IMR-90 (cell line): ENCODE results near the gene KHNYN. TPM values are rescaled to one million over a fixed set of nuclear protein-coding genes. Genes with fewer than 3 reads are reported as not detected.

Experiments
- ATAC-seq: fragments of 200-7000 bp; cut with Tn5 transposase; 2 replicates; pipeline ENCODE4 v1.9.1; 2020; ENCODE audit warnings: low read depth, mild to moderate bottlenecking, moderate library complexity
- BruUV-seq: library from RNA; stranded (reverse); fragments of 400-500 nt; replicated peaks from 2 replicates; lab custom pipeline; 2021; lab: Mats Ljungman, UMichigan
- CTCF ChIA-PET: fragments of 300-600 bp; formaldehyde crosslinking; extraction: SDS; loops from one replicate; lab custom pipeline; 2021; ENCODE audit warnings: antibody characterized with exemption; lab: Yijun Ruan, JAX
- POLR2A ChIA-PET: fragments of 300-600 bp; sonication (Branson Sonifier 250); formaldehyde crosslinking; loops from one replicate; lab custom pipeline; 2022; ENCODE audit warnings: antibody characterized with exemption; ENCODE audit not compliant: unreplicated experiment; lab: Charles Lee
- DNase-seq: peaks from one replicate; pipeline ENCODE4 v3.0.0; 2013
- H2AFZ ChIP-seq: replicated peaks from 2 replicates; pipeline ENCODE3; 2013; ENCODE audit warnings: low read length, mild to moderate bottlenecking; ENCODE audit not compliant: poor library complexity
- H2AK5ac ChIP-seq: 2 replicates; pipeline ENCODE4 v1.6.1; 2013; ENCODE audit warnings: low read depth, low read length, inconsistent platforms
- H2AK9ac ChIP-seq: replicated peaks from 2 replicates; pipeline ENCODE3; 2013; ENCODE audit warnings: mild to moderate bottlenecking, low read depth, low read length, moderate library complexity; ENCODE audit not compliant: poor library complexity
- H2BK120ac ChIP-seq: 2 replicates; pipeline ENCODE4 v1.6.1; 2013; ENCODE audit warnings: low read depth, low read length, inconsistent platforms
- H2BK15ac ChIP-seq: 3 replicates; pipeline ENCODE4 v1.6.1; 2013; ENCODE audit warnings: low read depth, low read length, inconsistent platforms
- H2BK20ac ChIP-seq: 2 replicates; pipeline ENCODE4 v1.6.1; 2013; ENCODE audit warnings: low read depth, mild to moderate bottlenecking, inconsistent platforms, low read length, moderate library complexity
- H2BK5ac ChIP-seq: 2 replicates; pipeline ENCODE4 v1.6.1; 2013; ENCODE audit warnings: mild to moderate bottlenecking, low read depth, low read length, inconsistent platforms; ENCODE audit not compliant: poor library complexity, severe bottlenecking
- H3K14ac ChIP-seq: replicated peaks from 2 replicates; pipeline ENCODE4 v1.6.1; 2013; ENCODE audit warnings: low read depth, low read length, inconsistent platforms
- H3K18ac ChIP-seq: 2 replicates; pipeline ENCODE4 v1.6.1; 2013; ENCODE audit warnings: low read depth, low read length, control low read depth
- H3K23ac ChIP-seq: 2 replicates; pipeline ENCODE4 v1.6.1; 2013; ENCODE audit warnings: low read depth, low read length, inconsistent platforms
- H3K27ac ChIP-seq: 2 replicates; pipeline ENCODE4 v1.5.1; 2013; ENCODE audit warnings: mild to moderate bottlenecking, control low read depth, low read length; ENCODE audit not compliant: insufficient read depth
- H3K27me3 ChIP-seq: 2 replicates; pipeline ENCODE4 v1.6.1; 2013; ENCODE audit warnings: low read length; ENCODE audit not compliant: control insufficient read depth, insufficient read depth
- H3K36me3 ChIP-seq: 2 replicates; pipeline ENCODE4 v1.6.1; 2013; ENCODE audit warnings: low read length, mixed read lengths; ENCODE audit not compliant: control insufficient read depth, insufficient read depth
- H3K4ac ChIP-seq: 2 replicates; pipeline ENCODE4 v1.6.1; 2013; ENCODE audit warnings: low read depth, low read length, inconsistent platforms
- H3K4me1 ChIP-seq: 2 replicates; pipeline ENCODE4 v1.6.1; 2013; ENCODE audit warnings: low read length, mixed read lengths; ENCODE audit not compliant: control insufficient read depth, insufficient read depth
- H3K4me2 ChIP-seq: 2 replicates; pipeline ENCODE4 v1.6.1; 2013; ENCODE audit warnings: low read depth, mild to moderate bottlenecking, control low read depth, low read length, moderate library complexity
- H3K4me3 ChIP-seq: 2 replicates; pipeline ENCODE4 v1.5.1; 2013; ENCODE audit warnings: low read depth, mild to moderate bottlenecking, control low read depth, low read length, moderate library complexity; ENCODE audit not compliant: insufficient read depth
- H3K56ac ChIP-seq: 2 replicates; pipeline ENCODE4 v1.6.1; 2013; ENCODE audit warnings: low read length, inconsistent platforms; ENCODE audit not compliant: insufficient read depth; ENCODE audit errors: extremely low read depth
- H3K79me1 ChIP-seq, 2 experiments: 2 replicates each; pipeline ENCODE4 v1.6.1; 2013; ENCODE audit warnings: low read length in 2 of 2, inconsistent platforms in 1 of 2, low read depth in 1 of 2
- H3K9ac ChIP-seq: 2 replicates; pipeline ENCODE4 v1.6.1; 2013; ENCODE audit warnings: low read depth, low read length, control low read depth
- H3K9me1 ChIP-seq: 2 replicates; pipeline ENCODE4 v1.6.1; 2013; ENCODE audit warnings: low read length, inconsistent platforms; ENCODE audit not compliant: insufficient read depth
- H3K9me3 ChIP-seq: 2 replicates; pipeline ENCODE4 v1.6.1; 2013; ENCODE audit warnings: low read length; ENCODE audit not compliant: control insufficient read depth, insufficient read depth
- H4K20me1 ChIP-seq: 2 replicates; pipeline ENCODE4 v1.6.1; 2013; ENCODE audit warnings: low read length, inconsistent platforms; ENCODE audit not compliant: insufficient read depth
- H4K5ac ChIP-seq: 2 replicates; pipeline ENCODE4 v1.6.1; 2013; ENCODE audit warnings: mild to moderate bottlenecking, low read depth, low read length, control low read depth
- H4K8ac ChIP-seq, 2 experiments: 2 replicates each; pipeline ENCODE4 v1.6.1; 2013; ENCODE audit warnings: low read depth in 2 of 2, low read length in 2 of 2, control low read depth in 1 of 2, inconsistent platforms in 1 of 2
- H4K91ac ChIP-seq: 2 replicates; pipeline ENCODE4 v1.6.1; 2013; ENCODE audit warnings: low read depth, low read length, inconsistent platforms; ENCODE audit not compliant: insufficient read depth
- BHLHE40 ChIP-seq: fragments of 150-350 bp; IDR thresholded peaks from 2 replicates; pipeline ENCODE4 v1.6.1; 2016; ENCODE audit warnings: mild to moderate bottlenecking, low read depth, low read length
- CEBPB ChIP-seq: IDR thresholded peaks from 2 replicates; pipeline ENCODE4 v1.6.1; 2012; ENCODE audit warnings: low read depth, low read length, improper control_type of control experiment
- FOS ChIP-seq: fragments of 150-350 bp; IDR thresholded peaks from 2 replicates; pipeline ENCODE4 v1.6.1; 2016; ENCODE audit warnings: low read depth, low read length
- MAFK ChIP-seq: IDR thresholded peaks from 2 replicates; pipeline ENCODE4 v1.6.1; 2012; ENCODE audit warnings: low read depth, low read length, improper control_type of control experiment
- MAZ ChIP-seq: IDR thresholded peaks from 2 replicates; pipeline ENCODE4 v1.6.1; 2012; ENCODE audit warnings: low read depth, mild to moderate bottlenecking, low read length, improper control_type of control experiment, moderate library complexity, borderline replicate concordance
- MXI1 ChIP-seq: IDR thresholded peaks from 2 replicates; pipeline ENCODE4 v1.6.1; 2012; ENCODE audit warnings: low read depth, mild to moderate bottlenecking, low read length, moderate library complexity, borderline replicate concordance
- NFE2L2 ChIP-seq: fragments of 150-350 bp; IDR thresholded peaks from 2 replicates; pipeline ENCODE4 v1.6.1; 2016; ENCODE audit warnings: low read depth, mild to moderate bottlenecking, low read length
- POLR2A ChIP-seq: IDR thresholded peaks from 2 replicates; pipeline ENCODE4 v1.6.1; 2012; ENCODE audit warnings: mild to moderate bottlenecking, low read depth, low read length
- RCOR1 ChIP-seq: IDR thresholded peaks from 2 replicates; pipeline ENCODE4 v1.6.1; 2012; ENCODE audit warnings: mild to moderate bottlenecking, low read length, improper control_type of control experiment; ENCODE audit not compliant: insufficient replicate concordance
- RFX5 ChIP-seq: IDR thresholded peaks from 2 replicates; pipeline ENCODE4 v1.8.0; 2012; ENCODE audit warnings: low read depth, mild to moderate bottlenecking, low read length, moderate library complexity
- SMC3 ChIP-seq: fragments of 150-350 bp; IDR thresholded peaks from 2 replicates; pipeline ENCODE4 v1.6.1; 2016; ENCODE audit warnings: low read depth, mild to moderate bottlenecking, antibody characterized with exemption, low read length, moderate library complexity
- WGBS, 2 experiments: methylation state at CpG; one replicate each; pipeline versions ENCODE4 v1.1.5 to v1.1.7; 2013; ENCODE audit warnings: missing lambda C conversion rate in 2 of 2; ENCODE audit not compliant: insufficient read length in 1 of 2; ENCODE audit errors: extremely low coverage in 2 of 2; 5-methylcytosine and 5-hydroxymethylcytosine counted together
- dilution Hi-C: fragments of 300-500 bp; cut with HindIII; formaldehyde crosslinking; loops from one replicate; pipeline ENCODE4 v1.14.3; 2018; ENCODE audit warnings: low sequenced_read_pairs; ENCODE audit not compliant: unreplicated experiment
- in situ Hi-C: fragments of 300-500 bp; cut with MboI; formaldehyde crosslinking; loops from 3 replicates; pipeline ENCODE4 v1.14.3; 2019; ENCODE audit warnings: low sequenced_read_pairs, inconsistent platforms, mixed read lengths
- intact Hi-C: fragments of 100-400 bp; cut with micrococcal nuclease; formaldehyde crosslinking; loops from 2 replicates; pipeline ENCODE4 v1.10.0; 2022
- polyA plus RNA-seq, 3 experiments: library from polyadenylated mRNA; depleted of rRNA; stranded (reverse); fragments of >200 nt; gene quantifications; 2 replicates each; pipeline ENCODE4 v1.2.3, GENCODE V29; 2012; ENCODE audit warnings: low replicate concordance in 1 of 3
- total RNA-seq: library from RNA; depleted of rRNA; stranded (reverse); fragments of >200 nt; gene quantifications from 2 replicates; pipeline ENCODE4 v1.2.3, GENCODE V29; 2012
- TF ChIP-seq, protein P1 (sequence below): fragments of 150-350 bp; IDR thresholded peaks from 2 replicates; pipeline ENCODE4 v1.6.1; 2016; ENCODE audit warnings: low read depth, mild to moderate bottlenecking, low read length, moderate library complexity, borderline replicate concordance

The KHNYN gene
- total and polyA plus RNA-seq, 2 of the 4 experiments (the other 2 are of a cell fraction) = 18.9 to 24.4 TPM

DNA sequence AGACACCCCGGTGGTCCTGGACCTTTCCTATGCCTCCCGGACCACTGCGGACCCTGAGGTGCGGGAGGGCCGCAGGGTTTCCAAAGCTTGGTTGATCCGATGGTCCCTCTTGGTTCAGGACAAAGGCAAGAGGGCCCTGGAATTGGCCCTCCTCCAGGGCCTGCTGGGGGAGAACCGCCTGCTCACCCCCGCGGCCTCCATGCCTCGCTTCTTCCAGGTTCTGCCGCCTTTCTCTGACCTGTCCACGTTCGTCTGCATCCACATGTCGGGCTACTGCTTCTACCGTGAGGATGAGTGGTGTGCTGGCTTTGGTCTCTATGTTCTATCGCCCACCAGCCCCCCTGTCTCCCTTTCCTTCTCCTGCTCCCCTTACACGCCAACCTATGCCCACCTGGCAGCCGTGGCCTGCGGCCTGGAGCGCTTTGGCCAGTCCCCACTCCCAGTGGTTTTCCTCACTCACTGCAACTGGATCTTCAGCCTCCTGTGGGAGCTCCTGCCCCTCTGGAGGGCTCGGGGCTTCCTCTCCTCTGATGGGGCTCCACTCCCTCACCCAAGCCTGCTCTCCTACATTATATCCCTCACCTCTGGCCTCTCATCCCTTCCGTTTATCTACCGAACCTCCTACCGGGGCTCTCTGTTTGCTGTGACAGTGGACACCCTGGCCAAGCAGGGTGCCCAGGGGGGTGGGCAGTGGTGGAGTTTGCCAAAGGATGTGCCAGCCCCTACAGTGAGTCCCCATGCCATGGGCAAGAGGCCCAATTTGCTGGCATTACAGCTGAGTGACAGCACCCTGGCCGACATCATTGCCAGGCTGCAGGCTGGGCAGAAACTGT, 14.1 kb upstream of the KHNYN start (continued):
- TF ChIP-seq, protein P1, sequence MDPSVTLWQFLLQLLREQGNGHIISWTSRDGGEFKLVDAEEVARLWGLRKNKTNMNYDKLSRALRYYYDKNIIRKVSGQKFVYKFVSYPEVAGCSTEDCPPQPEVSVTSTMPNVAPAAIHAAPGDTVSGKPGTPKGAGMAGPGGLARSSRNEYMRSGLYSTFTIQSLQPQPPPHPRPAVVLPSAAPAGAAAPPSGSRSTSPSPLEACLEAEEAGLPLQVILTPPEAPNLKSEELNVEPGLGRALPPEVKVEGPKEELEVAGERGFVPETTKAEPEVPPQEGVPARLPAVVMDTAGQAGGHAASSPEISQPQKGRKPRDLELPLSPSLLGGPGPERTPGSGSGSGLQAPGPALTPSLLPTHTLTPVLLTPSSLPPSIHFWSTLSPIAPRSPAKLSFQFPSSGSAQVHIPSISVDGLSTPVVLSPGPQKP = no peak

DNA sequence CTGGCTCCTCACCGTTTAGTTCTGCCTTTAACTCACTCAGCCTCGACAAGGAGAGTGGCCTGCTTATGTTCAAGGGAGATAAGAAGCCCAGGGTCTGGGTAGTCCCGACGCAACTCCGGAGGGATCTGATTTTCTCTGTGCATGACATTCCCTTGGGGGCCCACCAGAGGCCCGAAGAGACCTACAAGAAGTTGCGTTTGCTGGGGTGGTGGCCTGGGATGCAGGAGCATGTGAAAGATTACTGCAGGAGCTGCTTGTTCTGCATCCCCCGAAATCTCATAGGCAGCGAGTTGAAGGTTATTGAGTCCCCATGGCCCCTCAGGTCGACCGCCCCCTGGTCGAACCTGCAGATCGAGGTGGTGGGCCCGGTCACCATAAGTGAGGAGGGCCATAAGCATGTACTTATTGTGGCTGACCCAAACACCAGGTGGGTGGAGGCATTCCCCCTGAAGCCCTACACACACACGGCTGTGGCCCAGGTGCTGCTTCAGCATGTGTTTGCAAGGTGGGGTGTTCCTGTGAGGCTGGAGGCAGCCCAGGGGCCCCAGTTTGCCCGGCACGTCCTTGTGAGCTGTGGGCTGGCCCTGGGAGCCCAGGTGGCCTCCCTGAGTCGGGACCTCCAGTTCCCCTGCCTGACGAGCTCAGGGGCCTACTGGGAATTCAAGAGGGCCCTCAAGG, 13.4 kb upstream of the KHNYN start:
- ATAC-seq = no peak
- H3K36me3 ChIP-seq = peaks cover 20% of the 10 kb centered on the region; the same call in 1 of the 2 replicates
- in situ Hi-C loops = no loop called here
- no peak overlapping the region for H2BK20ac ChIP-seq
- peaks cover 19% of the 10 kb centered on the region for H3K27me3 ChIP-seq
- H3K9me1 ChIP-seq = peaks cover 6% of the 10 kb centered on the region; the same call in 1 of the 2 replicates
- DNase-seq = no peak
- H2AK9ac ChIP-seq = no peak overlapping the region
- H3K23ac ChIP-seq = no peak overlapping the region
- ChIA-PET CTCF (interaction anchor here (1.0 kb wide), 1 partner anchor 50 kb away, joined by 3 read pairs; no protein-coding TSS in a partner anchor), POLR2A (no interaction called here)
- H3K56ac ChIP-seq = no peak overlapping the region
- 70% methylated on average over 5 of the region's 19 CpGs; no CpG with 5 or more reads in 1 of the 2 experiments for WGBS, 2 experiments
- no peak overlapping the region for H4K91ac ChIP-seq
- no peak overlapping the region for H3K4ac ChIP-seq
- H2BK15ac ChIP-seq = no peak overlapping the region
- no peaks in the 10 kb centered on the region for H3K9me3 ChIP-seq
- no peaks in the 10 kb centered on the region; a peak in 1 of 4 replicates for H3K79me1 ChIP-seq
- no peak overlapping the region for H3K18ac ChIP-seq
- H4K5ac ChIP-seq = no peak overlapping the region
- intact Hi-C loops = no loop called here
- H2AK5ac ChIP-seq = no peak overlapping the region
- no peak overlapping the region for H2AFZ ChIP-seq
- H3K4me1 ChIP-seq = no peaks in the 10 kb centered on the region
- H2BK120ac ChIP-seq = no peak overlapping the region
- no peak overlapping the region for H2BK5ac ChIP-seq
- dilution Hi-C loops = no loop called here
- H3K9ac ChIP-seq = no peak overlapping the region
- no peak overlapping the region for H3K4me3 ChIP-seq
- BruUV-seq = no TSS peak
- 0 out of 2 replicates have a peak, but pooled peaks cover 3% of the 10 kb centered on the region for H4K20me1 ChIP-seq
- no peak overlapping the region for H3K27ac ChIP-seq
- H4K8ac ChIP-seq = no peak overlapping the region
- no peak overlapping the region for H3K4me2 ChIP-seq
- H3K14ac ChIP-seq = no peak overlapping the region
- no peak for TF ChIP-seq FOS
- TF ChIP-seq, protein P1 = no peak
- TF ChIP-seq CEBPB = no peak
- TF ChIP-seq POLR2A = no peak
- TF ChIP-seq MAFK = no peak
- no peak for TF ChIP-seq RFX5
- no peak for TF ChIP-seq NFE2L2
- TF ChIP-seq RCOR1 = no peak
- TF ChIP-seq MXI1 = no peak
- no peak for TF ChIP-seq MAZ
- TF ChIP-seq BHLHE40 = no peak
- TF ChIP-seq SMC3 = no peak
